Measurements from ENCODE around the gene GXYLT1.

GRCh38 chr12:42109031-42109430, 35.6 kb downstream of the GXYLT1 start:
- TF ChIP-seq CTCF (IDR thresholded peaks at IDR 0.05) (no peak), POLR2A (IDR thresholded peaks at IDR 0.05) (no peak)

Measured in testis (tissue), 2 donors.